Body of pancreas (tissue), 4 donors: Measurements from ENCODE around the gene IFNA17. TPM values are rescaled to one million over a fixed set of nuclear protein-coding genes. Genes with fewer than 3 reads are reported as not detected.
"Not testable (repeated sequence)": the region's sequence is repeated elsewhere in the genome, so short reads cannot be mapped to it uniquely, and the experiment has no call there.

Experiments used
- ATAC-seq: fragments of 150-250 bp; one replicate; pipeline ENCODE4 v1.9.1; 2016
- DNase-seq, 4 donors: peaks; one replicate each; pipeline ENCODE4 v3.0.0-alpha.2; 2019
- H3K27ac ChIP-seq, 4 donors: fragments of 200-600 bp; sonication (generic); 1 replicate in 3 of 4; 2 replicates in 1 of 4; pipeline versions ENCODE4 v1.5.1 to v1.6.1; 2016 to 2019; ENCODE audit warnings: mild to moderate bottlenecking in 1 of 4, mixed read lengths in 1 of 4, moderate library complexity in 1 of 4
- H3K27me3 ChIP-seq, 2 donors: fragments of 200-600 bp; sonication (generic); one replicate each; pipeline ENCODE4 v1.6.0; 2016; ENCODE audit warnings: mild to moderate bottlenecking in 1 of 2
- H3K36me3 ChIP-seq, 2 donors: fragments of 200-600 bp; sonication (generic); replicated peaks in 1 of 2; 2 replicates each; pipeline ENCODE4 v1.5.1; 2016; ENCODE audit warnings: low read depth in 2 of 2; ENCODE audit not compliant: insufficient read depth in 1 of 2
- H3K4me1 ChIP-seq: fragments of 200-600 bp; sonication (generic); one replicate; pipeline ENCODE4 v1.6.0; 2016
- H3K4me3 ChIP-seq, 2 donors: fragments of 200-600 bp; sonication (generic); 1 replicate in 1 of 2; 2 replicates in 1 of 2; pipeline ENCODE4 v1.5.1; 2016 to 2019
- H3K9me3 ChIP-seq, 3 donors: fragments of 200-600 bp; sonication (generic); 1 replicate in 2 of 3; 2 replicates in 1 of 3; pipeline ENCODE4 v1.5.1; 2016
- POLR2A ChIP-seq, 3 donors: fragments of 450-650 bp; IDR thresholded peaks; one replicate each; pipeline ENCODE4 v1.6.1; 2016; ENCODE audit warnings: antibody characterized with exemption in 3 of 3, mild to moderate bottlenecking in 2 of 3
- WGBS, 2 donors: methylation state at CpG; one replicate each; pipeline ENCODE4 v1.1.5; 2017; 5-methylcytosine and 5-hydroxymethylcytosine counted together
- intact Hi-C: fragments of 100-400 bp; cut with DNase I; formaldehyde crosslinking; loops from one replicate; pipeline ENCODE4 v1.15.1; 2023
- total RNA-seq, 2 donors: library from RNA; depleted of rRNA; stranded (reverse); fragments of >200 nt; gene quantifications; one replicate each; pipeline ENCODE4 v1.1.0, GENCODE V29; 2016
- TF ChIP-seq, protein P1 (sequence below), 7 experiments: fragments of 450-650 bp in 4 of 7; fragments of 200-600 bp in 3 of 7; sonication (generic) in 3 of 7; IDR thresholded peaks; one replicate each; pipeline ENCODE4 v1.5.1; 2016 to 2019; ENCODE audit warnings: antibody characterized with exemption in 7 of 7

The IFNA17 gene
- total RNA-seq, 2 donors from 2014 or later: not detected

DNA sequence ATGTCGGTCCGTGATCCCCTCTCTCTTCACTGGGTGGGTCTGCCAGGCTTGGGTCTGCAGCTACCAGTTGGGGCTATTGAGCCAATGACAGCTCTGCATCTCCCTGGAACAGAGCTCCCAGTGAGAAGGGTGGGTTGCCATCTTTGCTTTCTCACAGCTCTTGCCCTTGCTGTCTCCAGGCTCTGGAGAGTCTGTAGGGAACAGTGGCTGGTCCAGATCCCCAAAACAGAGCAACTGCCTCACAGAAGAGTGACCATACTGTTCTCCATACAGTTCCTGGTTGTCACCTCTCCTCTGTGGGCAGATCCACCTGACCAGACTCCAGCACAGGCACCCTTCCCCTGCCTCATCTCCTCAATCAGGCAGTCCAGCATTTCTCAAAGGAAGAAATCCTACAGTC, 5.2 kb upstream of the IFNA17 start:
- no peak overlapping the region for H3K4me3 ChIP-seq
- ATAC-seq: no peak

DNA sequence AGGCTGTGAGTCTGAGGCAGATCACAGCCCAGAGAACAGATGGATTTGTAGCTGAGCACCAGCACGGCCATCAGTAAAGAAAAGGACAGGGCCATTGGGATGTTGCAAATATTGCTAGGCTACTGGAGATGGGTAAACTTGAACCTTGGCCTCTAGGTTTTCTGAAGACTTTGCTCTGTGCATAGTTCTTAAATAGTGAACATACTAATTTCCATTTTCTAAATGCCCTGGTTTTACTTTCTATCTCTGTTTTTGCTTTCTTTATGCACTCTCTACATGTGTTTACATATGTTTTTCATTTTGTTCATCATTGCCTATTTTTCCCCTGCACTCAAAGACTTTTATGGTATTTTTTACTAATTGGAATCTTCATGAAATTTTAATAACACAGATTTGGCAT, 10.8 kb downstream of the IFNA17 start, which contains the start of gene IFNA16:
Gene IFNA16 (minus strand): TSS at position 101 of the 400 bp plus-strand sequence. CDS start 6 bp downstream, at position 95.
- H3K4me3 ChIP-seq, H3K27me3 ChIP-seq, intact Hi-C loops, H3K36me3 ChIP-seq, H3K4me1 ChIP-seq, H3K9me3 ChIP-seq, H3K27ac ChIP-seq, ATAC-seq, DNase-seq: not testable (repeated sequence)
- WGBS, 2 donors: 65 to 73% methylated on average over 1 of the region's 1 CpG

More for the DNA sequence above, 5.2 kb upstream of the IFNA17 start:
- H3K27ac ChIP-seq: no peak overlapping the region
- TF ChIP-seq, protein P1, sequence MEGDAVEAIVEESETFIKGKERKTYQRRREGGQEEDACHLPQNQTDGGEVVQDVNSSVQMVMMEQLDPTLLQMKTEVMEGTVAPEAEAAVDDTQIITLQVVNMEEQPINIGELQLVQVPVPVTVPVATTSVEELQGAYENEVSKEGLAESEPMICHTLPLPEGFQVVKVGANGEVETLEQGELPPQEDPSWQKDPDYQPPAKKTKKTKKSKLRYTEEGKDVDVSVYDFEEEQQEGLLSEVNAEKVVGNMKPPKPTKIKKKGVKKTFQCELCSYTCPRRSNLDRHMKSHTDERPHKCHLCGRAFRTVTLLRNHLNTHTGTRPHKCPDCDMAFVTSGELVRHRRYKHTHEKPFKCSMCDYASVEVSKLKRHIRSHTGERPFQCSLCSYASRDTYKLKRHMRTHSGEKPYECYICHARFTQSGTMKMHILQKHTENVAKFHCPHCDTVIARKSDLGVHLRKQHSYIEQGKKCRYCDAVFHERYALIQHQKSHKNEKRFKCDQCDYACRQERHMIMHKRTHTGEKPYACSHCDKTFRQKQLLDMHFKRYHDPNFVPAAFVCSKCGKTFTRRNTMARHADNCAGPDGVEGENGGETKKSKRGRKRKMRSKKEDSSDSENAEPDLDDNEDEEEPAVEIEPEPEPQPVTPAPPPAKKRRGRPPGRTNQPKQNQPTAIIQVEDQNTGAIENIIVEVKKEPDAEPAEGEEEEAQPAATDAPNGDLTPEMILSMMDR (IDR thresholded peaks at IDR 0.05): no peak
- intact Hi-C loops: no loop called here
- no peaks in the 10 kb centered on the region for H3K27me3 ChIP-seq
- DNase-seq: no peak
- H3K4me1 ChIP-seq: no peaks in the 10 kb centered on the region
- H3K9me3 ChIP-seq: no peaks in the 10 kb centered on the region
- no peaks in the 10 kb centered on the region for H3K36me3 ChIP-seq
- WGBS, 2 donors: 67 to 93% methylated on average over 2 of the region's 2 CpGs

DNA sequence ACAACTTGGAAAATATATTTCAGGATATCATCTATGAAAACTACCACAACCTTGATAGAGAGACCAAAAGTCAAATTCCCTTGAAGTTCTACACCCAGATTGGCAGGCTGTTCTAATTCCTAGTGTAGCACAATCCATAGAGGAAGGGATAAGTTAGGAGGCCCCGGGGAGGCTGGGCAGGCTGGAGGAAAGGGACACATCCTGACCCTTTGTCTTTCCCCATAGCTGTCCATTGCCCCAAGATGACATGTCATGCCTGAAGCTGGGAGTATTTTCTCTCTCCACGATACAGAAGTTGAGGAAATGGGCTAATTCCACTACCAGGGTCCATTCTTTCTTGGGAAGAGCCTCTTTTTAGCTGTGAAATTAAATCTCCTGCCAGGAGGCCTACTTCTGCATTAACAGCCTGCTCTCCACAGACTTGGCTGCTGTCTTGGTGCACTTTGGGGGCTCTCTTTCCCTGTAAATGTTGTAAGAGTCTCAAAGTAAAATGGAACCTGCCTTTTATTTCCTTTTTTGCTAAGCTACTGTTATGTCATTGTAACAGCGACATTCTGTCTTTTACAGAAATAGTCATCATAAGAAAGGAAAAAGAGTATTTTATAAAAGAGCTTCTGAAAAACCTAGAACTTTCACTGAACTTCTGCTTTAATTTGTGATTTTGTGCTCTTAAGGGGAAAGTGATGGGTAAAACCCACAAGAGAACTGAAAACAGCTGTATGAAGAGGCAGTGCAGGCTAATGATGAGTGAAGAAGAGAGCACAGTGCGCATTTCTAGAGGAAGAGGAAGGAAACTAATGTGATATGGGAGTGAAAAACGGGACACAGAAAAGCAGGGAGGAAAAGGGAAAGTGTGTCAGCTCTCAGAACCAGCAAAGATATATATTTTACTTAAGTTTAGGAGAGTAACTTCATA, 14.4 kb downstream of the IFNA17 start:
- 24 to 38% methylated on average over 5 of the region's 5 CpGs for WGBS, 2 donors
- DNase-seq, intact Hi-C loops, H3K27me3 ChIP-seq, H3K4me1 ChIP-seq, H3K4me3 ChIP-seq, H3K9me3 ChIP-seq, H3K36me3 ChIP-seq, ATAC-seq, H3K27ac ChIP-seq: not testable (repeated sequence)

GRCh38 chr9:21212160-21212559, 15.9 kb downstream of the IFNA17 start:
- DNase-seq, H3K4me3 ChIP-seq, intact Hi-C loops, H3K4me1 ChIP-seq, H3K27me3 ChIP-seq, ATAC-seq, H3K27ac ChIP-seq, H3K36me3 ChIP-seq, H3K9me3 ChIP-seq: not testable (repeated sequence)
- 33 to 51% methylated on average over 1 to 2 of the region's 2 CpGs for WGBS, 2 donors

DNA sequence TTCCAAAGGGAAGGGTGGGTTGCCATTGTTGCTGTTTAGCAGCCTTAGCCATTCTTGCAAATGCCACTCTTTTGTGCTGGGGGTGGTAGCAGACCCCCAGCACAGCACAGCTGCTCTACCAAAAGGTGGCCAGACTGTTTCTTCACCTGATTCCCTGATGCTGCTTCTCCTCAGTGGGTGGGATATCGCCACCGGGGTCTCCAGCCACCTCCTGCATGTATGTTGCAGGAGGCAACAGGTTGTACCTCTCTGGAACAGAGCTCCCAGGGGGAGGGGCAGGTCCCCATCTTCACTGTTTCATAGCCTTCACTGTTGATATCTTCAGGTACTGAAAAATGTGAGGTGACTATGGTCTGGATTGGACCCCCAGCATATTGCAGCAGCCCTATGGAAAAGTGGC, 17.2 kb downstream of the IFNA17 start:
- H3K27me3 ChIP-seq, H3K4me1 ChIP-seq, intact Hi-C loops, H3K36me3 ChIP-seq, H3K4me3 ChIP-seq, ATAC-seq, H3K9me3 ChIP-seq, DNase-seq, H3K27ac ChIP-seq: not testable (repeated sequence)
- WGBS, 2 donors: 76 to 100% methylated on average over 2 of the region's 2 CpGs

DNA sequence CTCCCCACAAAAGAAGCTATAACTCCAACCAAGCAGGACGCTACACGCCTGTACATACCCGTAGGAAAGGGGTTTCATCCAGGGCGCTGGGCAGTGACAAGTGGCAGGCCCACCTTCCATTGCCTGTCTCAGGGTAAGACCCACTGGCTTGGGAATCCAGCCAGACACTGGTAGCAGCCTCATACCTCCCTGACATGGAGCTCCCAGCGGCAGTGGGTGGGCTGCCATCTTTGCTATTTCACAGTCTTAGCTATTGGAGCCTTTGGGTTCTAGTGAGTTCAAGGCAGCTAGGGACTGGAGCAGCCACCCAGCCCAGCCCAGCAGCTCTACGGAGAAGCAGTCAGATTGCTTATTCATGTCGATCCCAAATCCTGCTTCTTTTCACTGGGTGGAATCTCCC, 17.7 kb downstream of the IFNA17 start:
- Histone ChIP-seq H3K27ac (no peak overlapping the region), H3K4me1 (no peaks in the 10 kb centered on the region), H3K36me3 (no peaks in the 10 kb centered on the region), H3K4me3 (no peak overlapping the region), H3K27me3 (no peaks in the 10 kb centered on the region), H3K9me3 (no peaks in the 10 kb centered on the region)
- intact Hi-C loops: no loop called here
- DNase-seq (no peak), ATAC-seq (no peak)
- TF ChIP-seq, protein P1 (IDR thresholded peaks at IDR 0.05): no peak
- TF ChIP-seq POLR2A (IDR thresholded peaks at IDR 0.05): no peak
- 71 to 85% methylated on average over 3 to 7 of the region's 7 CpGs for WGBS, 2 donors

- H3K36me3 ChIP-seq, H3K27me3 ChIP-seq, H3K4me1 ChIP-seq, H3K9me3 ChIP-seq, ATAC-seq, H3K4me3 ChIP-seq, intact Hi-C loops, DNase-seq, H3K27ac ChIP-seq: not testable (repeated sequence)
- WGBS, 2 donors: 62 to 67% methylated on average over 3 of the region's 3 CpGs
Observed at GRCh38 chr9:21207043-21207442, 21.0 kb downstream of the IFNA17 start, which contains the start of gene IFNA10. TSS of gene IFNA10 (minus strand) at chr9:21207143. CDS start at chr9:21207097, 46 bp downstream.
